Skin epidermis (tissue), 12 donors: ENCODE measurements around the gene FBXL15.

Source experiments
- H3K27ac ChIP-seq, 21 experiments: fragments of 200-600 bp; sonication (generic) in 11 of 21; one replicate each; pipeline ENCODE4 v1.5.0; 2020; ENCODE audit warnings: mild to moderate bottlenecking in 3 of 21, inconsistent platforms in 2 of 21, moderate library complexity in 2 of 21
- H3K4me3 ChIP-seq, 7 experiments: fragments of 200-600 bp; sonication (generic) in 2 of 7; one replicate each; pipeline ENCODE4 v1.5.0; 2020; ENCODE audit warnings: inconsistent platforms in 2 of 7, mild to moderate bottlenecking in 2 of 7, moderate library complexity in 1 of 7

FBXL15 gene

GRCh38 chr10:102408728-102409603 is 11.7 kb upstream of the FBXL15 start:
- Histone ChIP-seq H3K27ac (peak overlapping the region in 1 of 21 experiments; percentile 37), H3K4me3 (peak overlapping the region; percentile 26 to 45 (median 30))

GRCh38 chr10:102409604-102410428 is 10.8 kb upstream of the FBXL15 start:
- peak overlapping the region; percentile 19 to 45 (median 30) for H3K4me3 ChIP-seq
- H3K27ac ChIP-seq = peak overlapping the region in 1 of 21 experiments; percentile 55

- H3K4me3 ChIP-seq = peak overlapping the region; percentile 2 to 40 (median 21)
- H3K27ac ChIP-seq = peak overlapping the region in 1 of 21 experiments; percentile 55
Observed at GRCh38 chr10:102410429-102411073, 10.1 kb upstream of the FBXL15 start.

- no peak overlapping the region for H3K4me3 ChIP-seq
- no peak overlapping the region for H3K27ac ChIP-seq
Observed at GRCh38 chr10:102411341-102412255, 9.0 kb upstream of the FBXL15 start.

- Histone ChIP-seq H3K4me3 (no peak overlapping the region), H3K27ac (no peak overlapping the region)
Observed at GRCh38 chr10:102412293-102412692, 8.3 kb upstream of the FBXL15 start.

GRCh38 chr10:102413053-102413705 is 7.5 kb upstream of the FBXL15 start:
- Histone ChIP-seq H3K4me3 (no peak overlapping the region), H3K27ac (no peak overlapping the region)

GRCh38 chr10:102413806-102414561 is 6.7 kb upstream of the FBXL15 start:
- Histone ChIP-seq H3K4me3 (no peak overlapping the region), H3K27ac (no peak overlapping the region)

GRCh38 chr10:102414749-102415148 is 5.9 kb upstream of the FBXL15 start:
- Histone ChIP-seq H3K27ac (no peak overlapping the region), H3K4me3 (no peak overlapping the region)

- no peak overlapping the region for H3K4me3 ChIP-seq
- H3K27ac ChIP-seq = no peak overlapping the region
Observed at GRCh38 chr10:102416283-102416682, 4.4 kb upstream of the FBXL15 start.

GRCh38 chr10:102416695-102417094 is 3.9 kb upstream of the FBXL15 start:
- no peak overlapping the region for H3K27ac ChIP-seq
- no peak overlapping the region for H3K4me3 ChIP-seq

GRCh38 chr10:102418622-102419268 is 1.9 kb upstream of the FBXL15 start, which contains the start of gene PSD:
Gene PSD, minus strand, starts transcription at chr10:102418785. Its CDS starts 1,747 bp downstream, at chr10:102417038.
- Histone ChIP-seq H3K4me3 (peak within 1 kb of the TSS; percentile 72 to 89 (median 74)), H3K27ac (no peak within 1 kb of the TSS)

GRCh38 chr10:102419269-102420180 is 1.1 kb upstream of the FBXL15 start:
- Histone ChIP-seq H3K4me3 (peak overlapping the region; percentile 72 to 89 (median 74)), H3K27ac (peak overlapping the region in 4 of 21 experiments; percentile 85 to 95 (median 90))

- peak overlapping the region in 19 of 21 experiments; percentile 76 to 95 (median 89) for H3K27ac ChIP-seq
- peak overlapping the region; percentile 72 to 89 (median 74) for H3K4me3 ChIP-seq
Observed at GRCh38 chr10:102420181-102420713, 389 bp upstream of the FBXL15 start.

- Histone ChIP-seq H3K4me3 (peak overlapping the region; percentile 72 to 89 (median 74)), H3K27ac (peak overlapping the region; percentile 62 to 95 (median 88))
Observed at GRCh38 chr10:102421507-102421756, 796 bp downstream of the FBXL15 start.

GRCh38 chr10:102421757-102422512 is 1.3 kb downstream of the FBXL15 start:
- peak overlapping the region; percentile 62 to 95 (median 88) for H3K27ac ChIP-seq
- H3K4me3 ChIP-seq = peak overlapping the region; percentile 72 to 89 (median 74)
